ENCODE measurements around the gene SLC6A19. TPM values are rescaled to one million over a fixed set of nuclear protein-coding genes. Genes with fewer than 3 reads are reported as not detected.

Gene SLC6A19
- total RNA-seq, 4 donors from 2014 or later: 2.5 to 106 (median 69.5) TPM; not detected in 1

DNA sequence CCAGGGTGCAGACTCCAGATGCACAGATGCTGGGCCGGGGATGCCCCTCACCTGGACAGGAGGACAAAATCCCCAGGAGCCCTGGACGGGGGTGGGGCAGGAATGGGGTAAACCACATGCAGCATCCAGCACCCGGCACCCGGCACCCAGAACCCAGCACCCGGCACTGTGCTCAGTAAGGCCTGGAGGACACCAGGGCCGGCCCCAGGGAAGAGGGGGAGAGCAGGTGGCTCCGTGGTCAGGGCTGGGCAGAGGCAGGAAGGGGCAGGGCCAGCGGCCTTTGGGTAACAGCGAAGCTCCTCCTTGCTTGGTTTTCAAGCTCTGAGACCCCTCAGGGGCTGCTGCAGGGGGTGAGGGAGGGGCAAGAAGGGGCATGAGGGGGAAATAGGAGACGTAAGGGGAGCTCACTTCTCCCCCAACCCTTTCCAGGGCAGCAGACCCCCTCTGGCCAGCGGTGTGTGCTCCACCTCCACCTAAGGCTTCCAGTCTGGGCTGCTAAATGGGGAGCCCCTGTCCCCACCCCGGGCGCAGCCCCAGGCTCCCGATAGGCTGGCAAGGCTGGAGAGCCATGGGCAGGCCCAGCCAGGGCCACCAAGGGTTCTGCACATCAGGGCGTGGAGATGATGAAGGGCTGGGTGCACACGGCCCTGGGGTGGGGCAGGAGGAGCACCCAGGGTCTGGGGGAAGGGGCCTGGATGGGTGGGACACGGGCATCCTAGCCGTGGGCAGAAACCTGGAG is 17.8 kb upstream of the SLC6A19 start:
- no peaks in the 10 kb centered on the region for H3K36me3 ChIP-seq
- intact Hi-C loops (cut with DNase I; ENCODE audit: low total_unique reads) (no loop called here), in situ Hi-C loops (cut with MboI; ENCODE audit: low pct_ligation_motif_present in 1 of 4, low pct_unique_long_range_greater_than_20kb in 1 of 4, low sequenced_read_pairs in 3 of 4) (loop anchor here in 1 of 4 donors (25.0 kb wide), 1 partner anchor 454 kb away; no protein-coding TSS in a partner anchor)
- 18 to 58% methylated on average over 4 to 18 of the region's 18 CpGs for WGBS, 2 donors (ENCODE audit: low coverage in 1 of 2)
- H3K27ac ChIP-seq: peak overlapping the region in 1 of 4 donors; percentile 38
- peaks cover 0 to 31% (median 26%) of the 10 kb centered on the region in 4 donors for H3K4me1 ChIP-seq
- TF ChIP-seq EP300 (IDR thresholded peaks at IDR 0.05; ENCODE audit: low read depth): no peak
- no peak for TF ChIP-seq POLR2A (IDR thresholded peaks at IDR 0.05)
- TF ChIP-seq POLR2AphosphoS5 (IDR thresholded peaks at IDR 0.05): no peak
- TF ChIP-seq, protein P1, sequence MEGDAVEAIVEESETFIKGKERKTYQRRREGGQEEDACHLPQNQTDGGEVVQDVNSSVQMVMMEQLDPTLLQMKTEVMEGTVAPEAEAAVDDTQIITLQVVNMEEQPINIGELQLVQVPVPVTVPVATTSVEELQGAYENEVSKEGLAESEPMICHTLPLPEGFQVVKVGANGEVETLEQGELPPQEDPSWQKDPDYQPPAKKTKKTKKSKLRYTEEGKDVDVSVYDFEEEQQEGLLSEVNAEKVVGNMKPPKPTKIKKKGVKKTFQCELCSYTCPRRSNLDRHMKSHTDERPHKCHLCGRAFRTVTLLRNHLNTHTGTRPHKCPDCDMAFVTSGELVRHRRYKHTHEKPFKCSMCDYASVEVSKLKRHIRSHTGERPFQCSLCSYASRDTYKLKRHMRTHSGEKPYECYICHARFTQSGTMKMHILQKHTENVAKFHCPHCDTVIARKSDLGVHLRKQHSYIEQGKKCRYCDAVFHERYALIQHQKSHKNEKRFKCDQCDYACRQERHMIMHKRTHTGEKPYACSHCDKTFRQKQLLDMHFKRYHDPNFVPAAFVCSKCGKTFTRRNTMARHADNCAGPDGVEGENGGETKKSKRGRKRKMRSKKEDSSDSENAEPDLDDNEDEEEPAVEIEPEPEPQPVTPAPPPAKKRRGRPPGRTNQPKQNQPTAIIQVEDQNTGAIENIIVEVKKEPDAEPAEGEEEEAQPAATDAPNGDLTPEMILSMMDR (IDR thresholded peaks at IDR 0.05): no peak
- no peak overlapping the region for H3K4me3 ChIP-seq
- DNase-seq: no peak
- H3K27me3 ChIP-seq: peaks cover 12% of the 10 kb centered on the region
- H3K9me3 ChIP-seq: no peaks in the 10 kb centered on the region

DNA sequence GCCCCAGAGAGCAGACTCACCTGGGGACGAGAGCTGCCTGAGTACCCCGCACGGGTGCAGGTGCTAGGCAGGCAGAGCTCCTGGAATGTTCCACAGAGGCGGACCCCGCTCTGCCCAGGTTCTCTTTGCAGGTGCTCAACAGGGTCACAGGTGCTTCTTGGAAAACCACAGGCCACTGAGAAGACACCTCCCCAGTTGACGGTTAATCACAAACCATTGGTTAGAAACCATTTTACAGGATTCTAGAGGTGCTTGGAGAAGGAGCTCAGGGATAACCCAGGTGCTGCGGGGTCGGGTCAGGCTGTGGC is 17.3 kb upstream of the SLC6A19 start:
- no peak overlapping the region for H3K27ac ChIP-seq
- no peaks in the 10 kb centered on the region for H3K36me3 ChIP-seq
- WGBS, 2 donors (ENCODE audit: low coverage in 1 of 2): 85% methylated on average over 8 of the region's 8 CpGs; no CpG with 5 or more reads in 1 of the 2 donors

DNA sequence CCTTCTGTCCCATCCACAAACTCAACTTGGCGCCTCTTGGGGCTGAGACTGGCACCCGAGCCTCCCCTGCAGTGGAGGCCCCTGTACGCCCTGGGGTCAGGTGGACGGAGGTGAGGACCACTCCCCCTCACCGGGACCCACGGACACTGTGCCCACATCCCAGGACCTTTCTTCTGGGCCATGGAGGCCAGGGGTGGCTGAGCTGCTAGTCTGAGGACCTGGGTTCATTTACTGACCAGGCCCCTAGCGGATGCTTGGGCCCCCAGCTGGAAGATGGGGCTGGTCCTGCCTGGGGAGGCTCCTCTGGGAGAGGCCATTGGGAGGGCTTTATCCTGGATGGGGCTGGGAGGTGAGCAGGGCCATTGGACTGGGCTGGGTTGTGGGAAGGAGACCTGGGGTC is 16.9 kb upstream of the SLC6A19 start:
- intact Hi-C loops (cut with DNase I; ENCODE audit: low total_unique reads) (no loop called here), in situ Hi-C loops (cut with MboI; ENCODE audit: low pct_ligation_motif_present in 1 of 4, low pct_unique_long_range_greater_than_20kb in 1 of 4, low sequenced_read_pairs in 3 of 4) (loop anchor here in 1 of 4 donors (25.0 kb wide), 1 partner anchor 453 kb away; no protein-coding TSS in a partner anchor)
- Histone ChIP-seq H3K27me3 (peaks cover 17% of the 10 kb centered on the region), H3K4me3 (no peak overlapping the region), H3K9me3 (no peaks in the 10 kb centered on the region), H3K4me1 (peaks cover 0 to 31% (median 26%) of the 10 kb centered on the region in 4 donors), H3K36me3 (no peaks in the 10 kb centered on the region), H3K27ac (no peak overlapping the region)
- TF ChIP-seq, protein P1 (IDR thresholded peaks at IDR 0.05): no peak
- TF ChIP-seq POLR2AphosphoS5 (IDR thresholded peaks at IDR 0.05): no peak
- no peak for TF ChIP-seq POLR2A (IDR thresholded peaks at IDR 0.05)
- TF ChIP-seq EP300 (IDR thresholded peaks at IDR 0.05; ENCODE audit: low read depth): no peak
- no peak for DNase-seq
- 84% methylated on average over 7 of the region's 7 CpGs; no CpG with 5 or more reads in 1 of the 2 donors for WGBS, 2 donors (ENCODE audit: low coverage in 1 of 2)

More for the DNA sequence above, 17.3 kb upstream of the SLC6A19 start:
- Histone ChIP-seq H3K9me3 (no peaks in the 10 kb centered on the region), H3K27me3 (peaks cover 13% of the 10 kb centered on the region), H3K4me3 (no peak overlapping the region), H3K4me1 (peaks cover 0 to 31% (median 26%) of the 10 kb centered on the region in 4 donors)
- TF ChIP-seq POLR2A (IDR thresholded peaks at IDR 0.05) (no peak), EP300 (IDR thresholded peaks at IDR 0.05; ENCODE audit: low read depth) (no peak), POLR2AphosphoS5 (IDR thresholded peaks at IDR 0.05) (no peak)
- TF ChIP-seq, protein P1 (IDR thresholded peaks at IDR 0.05): no peak
- no peak for DNase-seq
- intact Hi-C loops (cut with DNase I; ENCODE audit: low total_unique reads): no loop called here
- in situ Hi-C loops (cut with MboI; ENCODE audit: low pct_ligation_motif_present in 1 of 4, low pct_unique_long_range_greater_than_20kb in 1 of 4, low sequenced_read_pairs in 3 of 4): loop anchor here in 1 of 4 donors (25.0 kb wide), 1 partner anchor 453 kb away; no protein-coding TSS in a partner anchor

DNA sequence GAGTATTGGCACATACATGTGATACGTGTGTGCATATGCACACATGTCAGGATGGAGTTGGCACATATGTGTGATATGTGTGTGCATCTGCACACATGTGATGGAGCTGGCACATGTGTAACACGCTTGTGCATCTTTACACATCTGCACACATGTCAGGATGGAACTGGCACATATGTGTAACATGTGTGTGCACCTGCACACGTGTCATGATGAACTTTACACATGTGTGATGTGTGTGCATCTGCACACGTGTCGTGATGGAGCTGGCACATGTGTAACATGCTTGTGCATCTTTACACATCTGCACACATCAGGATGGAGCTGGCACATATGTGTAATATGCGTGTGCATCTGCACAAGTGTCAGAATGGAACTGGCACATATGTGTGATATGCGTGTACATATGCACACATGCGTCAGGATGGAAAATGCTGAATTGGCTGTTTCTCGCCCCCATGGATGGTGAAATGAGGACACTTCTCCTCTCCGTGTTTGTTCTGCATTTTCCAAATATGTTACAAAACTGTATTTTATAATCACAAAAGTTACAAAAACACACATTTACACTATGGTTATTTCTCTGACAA is 16.3 kb upstream of the SLC6A19 start:
- Histone ChIP-seq H3K27ac (no peak overlapping the region), H3K9me3 (no peaks in the 10 kb centered on the region), H3K4me1 (peaks cover 0 to 31% (median 26%) of the 10 kb centered on the region in 4 donors), H3K36me3 (no peaks in the 10 kb centered on the region), H3K4me3 (no peak overlapping the region), H3K27me3 (peaks cover 23% of the 10 kb centered on the region)
- no peak for DNase-seq
- in situ Hi-C loops (cut with MboI; ENCODE audit: low pct_ligation_motif_present in 1 of 4, low pct_unique_long_range_greater_than_20kb in 1 of 4, low sequenced_read_pairs in 3 of 4) (loop anchor here in 1 of 4 donors (25.0 kb wide), 1 partner anchor 452 kb away; no protein-coding TSS in a partner anchor), intact Hi-C loops (cut with DNase I; ENCODE audit: low total_unique reads) (no loop called here)
- TF ChIP-seq POLR2A (IDR thresholded peaks at IDR 0.05) (no peak), POLR2AphosphoS5 (IDR thresholded peaks at IDR 0.05) (no peak), EP300 (IDR thresholded peaks at IDR 0.05; ENCODE audit: low read depth) (no peak)
- TF ChIP-seq, protein P1 (IDR thresholded peaks at IDR 0.05): no peak
- WGBS, 2 donors (ENCODE audit: low coverage in 1 of 2): 73 to 77% methylated on average over 5 to 10 of the region's 10 CpGs
